DOHH2 (cell line): ENCODE data around the gene ADGRG7.

ENCODE experiments used
- H3F3A ChIP-seq: fragments of 200-600 bp; sonication (generic), shearing (Covaris generic); 2 replicates; pipeline ENCODE4 v1.6.0; 2016; ENCODE audit warnings: antibody characterized with exemption, mild to moderate bottlenecking; ENCODE audit not compliant: control insufficient read depth, insufficient read depth
- H3K27ac ChIP-seq: fragments of 200-600 bp; sonication (generic); 2 replicates; pipeline ENCODE4 v1.5.1; 2014; ENCODE audit warnings: low read depth, mild to moderate bottlenecking, low read length, moderate library complexity
- H3K27me3 ChIP-seq: fragments of 200-600 bp; sonication (generic); 2 replicates; pipeline ENCODE4 v1.6.1; 2014; ENCODE audit warnings: mild to moderate bottlenecking, low read length, mixed read lengths; ENCODE audit not compliant: control insufficient read depth
- H3K36me3 ChIP-seq: fragments of 200-600 bp; sonication (generic); 2 replicates; pipeline ENCODE4 v1.6.1; 2014; ENCODE audit warnings: mild to moderate bottlenecking, low read length, moderate library complexity, mixed read lengths; ENCODE audit not compliant: control insufficient read depth
- H3K4me1 ChIP-seq: fragments of 200-600 bp; sonication (generic); 2 replicates; pipeline ENCODE4 v1.6.1; 2014; ENCODE audit warnings: mild to moderate bottlenecking, low read length, mixed read lengths; ENCODE audit not compliant: control insufficient read depth
- H3K4me2 ChIP-seq: fragments of 200-600 bp; sonication (generic); 2 replicates; pipeline ENCODE4 v1.6.0; 2014; ENCODE audit warnings: mild to moderate bottlenecking, low read length, moderate library complexity
- H3K4me3 ChIP-seq: fragments of 200-600 bp; sonication (generic); 2 replicates; pipeline ENCODE4 v1.5.1; 2014; ENCODE audit warnings: mild to moderate bottlenecking, low read length, mixed read lengths
- H3K79me2 ChIP-seq: fragments of 200-600 bp; sonication (generic); 2 replicates; pipeline ENCODE4 v1.6.1; 2014; ENCODE audit warnings: mild to moderate bottlenecking, low read length, mixed read lengths; ENCODE audit not compliant: control insufficient read depth
- H3K9me2 ChIP-seq: fragments of 200-600 bp; sonication (generic); replicated peaks from 2 replicates; pipeline ENCODE4 v1.6.1; 2014; ENCODE audit warnings: mild to moderate bottlenecking, low read length, mixed read lengths; ENCODE audit not compliant: control insufficient read depth
- H3K9me3 ChIP-seq: fragments of 200-600 bp; sonication (generic); 2 replicates; pipeline ENCODE4 v1.6.1; 2014; ENCODE audit warnings: antibody characterized with exemption, low read length, mixed read lengths; ENCODE audit not compliant: control insufficient read depth, insufficient read depth
- H4K20me1 ChIP-seq: fragments of 200-600 bp; sonication (generic); 2 replicates; pipeline ENCODE4 v1.6.0; 2014; ENCODE audit warnings: low read depth, mild to moderate bottlenecking, antibody characterized with exemption, low read length, moderate library complexity; ENCODE audit not compliant: control insufficient read depth, insufficient read depth
- CTCF ChIP-seq: fragments of 200-600 bp; sonication (generic); IDR thresholded peaks from one replicate; pipeline ENCODE4 v1.5.1; 2014; ENCODE audit warnings: antibody characterized with exemption, mild to moderate bottlenecking, low read depth, low read length; ENCODE audit not compliant: poor library complexity, severe bottlenecking
- EZH2phosphoT487 ChIP-seq: fragments of 200-600 bp; sonication (generic); IDR thresholded peaks from 2 replicates; pipeline ENCODE4 v1.6.1; 2017; ENCODE audit warnings: borderline replicate concordance, mild to moderate bottlenecking, antibody characterized with exemption, low read length, moderate library complexity, mixed read lengths

The ADGRG7 gene

GRCh38 chr3:100693225-100693624 lies 83.8 kb downstream of the ADGRG7 start:
- Histone ChIP-seq H3K27me3 (0 out of 2 replicates have a peak, but pooled peaks cover 2% of the 10 kb centered on the region), H4K20me1 (no peaks in the 10 kb centered on the region), H3K27ac (no peak overlapping the region), H3K79me2 (no peaks in the 10 kb centered on the region), H3K9me3 (no peaks in the 10 kb centered on the region), H3K4me3 (no peak overlapping the region), H3F3A (no peaks in the 10 kb centered on the region), H3K9me2 (no peaks in the 10 kb centered on the region), H3K4me2 (no peak overlapping the region), H3K4me1 (no peaks in the 10 kb centered on the region), H3K36me3 (no peaks in the 10 kb centered on the region)
- TF ChIP-seq EZH2phosphoT487 (no peak), CTCF (no peak)

GRCh38 chr3:100695696-100696095 lies 86.3 kb downstream of the ADGRG7 start:
- TF ChIP-seq CTCF (no peak), EZH2phosphoT487 (no peak)
- no peaks in the 10 kb centered on the region for H3F3A ChIP-seq

GRCh38 chr3:100696161-100696560 lies 86.8 kb downstream of the ADGRG7 start:
- H3K9me3 ChIP-seq, result no peaks in the 10 kb centered on the region
- H4K20me1 ChIP-seq, result no peaks in the 10 kb centered on the region
- no peak overlapping the region for H3K27ac ChIP-seq
- no peak overlapping the region for H3K4me3 ChIP-seq
- H3K27me3 ChIP-seq, result 0 out of 2 replicates have a peak, but pooled peaks cover 2% of the 10 kb centered on the region
- no peaks in the 10 kb centered on the region for H3K36me3 ChIP-seq
- TF ChIP-seq CTCF (no peak), EZH2phosphoT487 (no peak)
- no peaks in the 10 kb centered on the region for H3K79me2 ChIP-seq
- no peak overlapping the region for H3K4me2 ChIP-seq
- no peaks in the 10 kb centered on the region for H3F3A ChIP-seq
- H3K4me1 ChIP-seq, result no peaks in the 10 kb centered on the region
- no peaks in the 10 kb centered on the region for H3K9me2 ChIP-seq

More at GRCh38 chr3:100695696-100696095, 86.3 kb downstream of the ADGRG7 start:
- Histone ChIP-seq H3K4me3 (no peak overlapping the region), H3K9me2 (no peaks in the 10 kb centered on the region), H3K36me3 (no peaks in the 10 kb centered on the region), H3K27ac (no peak overlapping the region), H3K9me3 (no peaks in the 10 kb centered on the region), H3K4me2 (no peak overlapping the region), H3K4me1 (no peaks in the 10 kb centered on the region), H3K27me3 (0 out of 2 replicates have a peak, but pooled peaks cover 2% of the 10 kb centered on the region), H3K79me2 (no peaks in the 10 kb centered on the region), H4K20me1 (no peaks in the 10 kb centered on the region)
